22Rv1 (cell line): ENCODE results near the gene LAPTM5.

Experiments
- H3K27ac ChIP-seq: fragments of 450-650 bp; 2 replicates; pipeline ENCODE4 v1.5.1; 2017
- ZFX ChIP-seq: fragments of 450-650 bp; IDR thresholded peaks from 2 replicates; pipeline ENCODE4 v1.6.1; 2017; ENCODE audit warnings: antibody characterized with exemption, borderline replicate concordance
- TF ChIP-seq, protein P1 (sequence below): fragments of 450-650 bp; IDR thresholded peaks from 2 replicates; pipeline ENCODE4 v1.5.1; 2017; ENCODE audit warnings: mild to moderate bottlenecking

The LAPTM5 gene

DNA sequence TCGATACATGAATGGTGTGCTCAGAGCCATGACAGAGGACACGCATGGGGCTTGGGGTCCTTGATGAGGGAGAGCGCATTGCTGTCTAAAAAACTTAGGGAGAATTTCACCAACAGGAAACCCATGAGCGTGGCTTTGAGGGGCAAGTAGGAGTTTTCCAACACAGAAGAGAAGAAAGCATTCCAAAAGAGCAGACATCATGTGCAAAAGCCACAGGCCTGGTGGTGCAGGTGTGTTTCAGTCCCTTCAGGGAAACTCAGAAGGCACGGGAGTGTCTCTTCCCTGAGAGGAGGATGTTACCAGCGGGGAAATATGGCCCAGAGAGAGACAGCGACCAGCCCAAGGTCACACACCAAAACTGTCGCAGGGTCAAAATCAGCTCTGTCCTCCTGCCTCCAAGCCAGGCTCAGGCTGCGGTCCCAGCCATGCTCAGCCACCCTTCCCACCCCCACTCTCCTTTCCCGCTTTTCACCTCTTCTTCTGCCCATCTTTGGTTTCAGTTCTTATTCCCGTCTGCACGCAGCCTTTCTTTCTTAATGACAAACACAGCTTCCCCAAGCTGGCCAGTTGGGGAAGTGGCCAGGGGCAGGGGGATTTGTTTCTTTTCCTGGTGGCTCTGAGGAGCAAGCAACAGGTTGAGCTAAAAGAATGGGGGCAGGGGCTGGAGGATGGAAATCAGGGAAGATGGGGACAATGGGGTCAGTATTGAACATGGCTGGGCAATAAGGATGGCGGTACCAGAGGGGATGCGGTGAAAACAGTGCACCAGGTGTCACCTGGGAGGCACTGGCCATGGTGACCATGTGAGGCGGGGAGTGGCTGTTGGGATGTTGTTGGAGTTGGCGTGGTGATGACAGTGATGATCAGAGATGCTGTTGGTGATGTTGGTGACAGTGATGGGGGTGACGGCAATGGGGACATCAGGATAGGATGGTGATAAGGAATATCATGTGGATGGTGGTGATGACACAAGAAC is 10.3 kb downstream of the LAPTM5 start:
- TF ChIP-seq ZFX: no peak
- TF ChIP-seq, protein P1, sequence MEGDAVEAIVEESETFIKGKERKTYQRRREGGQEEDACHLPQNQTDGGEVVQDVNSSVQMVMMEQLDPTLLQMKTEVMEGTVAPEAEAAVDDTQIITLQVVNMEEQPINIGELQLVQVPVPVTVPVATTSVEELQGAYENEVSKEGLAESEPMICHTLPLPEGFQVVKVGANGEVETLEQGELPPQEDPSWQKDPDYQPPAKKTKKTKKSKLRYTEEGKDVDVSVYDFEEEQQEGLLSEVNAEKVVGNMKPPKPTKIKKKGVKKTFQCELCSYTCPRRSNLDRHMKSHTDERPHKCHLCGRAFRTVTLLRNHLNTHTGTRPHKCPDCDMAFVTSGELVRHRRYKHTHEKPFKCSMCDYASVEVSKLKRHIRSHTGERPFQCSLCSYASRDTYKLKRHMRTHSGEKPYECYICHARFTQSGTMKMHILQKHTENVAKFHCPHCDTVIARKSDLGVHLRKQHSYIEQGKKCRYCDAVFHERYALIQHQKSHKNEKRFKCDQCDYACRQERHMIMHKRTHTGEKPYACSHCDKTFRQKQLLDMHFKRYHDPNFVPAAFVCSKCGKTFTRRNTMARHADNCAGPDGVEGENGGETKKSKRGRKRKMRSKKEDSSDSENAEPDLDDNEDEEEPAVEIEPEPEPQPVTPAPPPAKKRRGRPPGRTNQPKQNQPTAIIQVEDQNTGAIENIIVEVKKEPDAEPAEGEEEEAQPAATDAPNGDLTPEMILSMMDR: no peak
- no peak overlapping the region for H3K27ac ChIP-seq

DNA sequence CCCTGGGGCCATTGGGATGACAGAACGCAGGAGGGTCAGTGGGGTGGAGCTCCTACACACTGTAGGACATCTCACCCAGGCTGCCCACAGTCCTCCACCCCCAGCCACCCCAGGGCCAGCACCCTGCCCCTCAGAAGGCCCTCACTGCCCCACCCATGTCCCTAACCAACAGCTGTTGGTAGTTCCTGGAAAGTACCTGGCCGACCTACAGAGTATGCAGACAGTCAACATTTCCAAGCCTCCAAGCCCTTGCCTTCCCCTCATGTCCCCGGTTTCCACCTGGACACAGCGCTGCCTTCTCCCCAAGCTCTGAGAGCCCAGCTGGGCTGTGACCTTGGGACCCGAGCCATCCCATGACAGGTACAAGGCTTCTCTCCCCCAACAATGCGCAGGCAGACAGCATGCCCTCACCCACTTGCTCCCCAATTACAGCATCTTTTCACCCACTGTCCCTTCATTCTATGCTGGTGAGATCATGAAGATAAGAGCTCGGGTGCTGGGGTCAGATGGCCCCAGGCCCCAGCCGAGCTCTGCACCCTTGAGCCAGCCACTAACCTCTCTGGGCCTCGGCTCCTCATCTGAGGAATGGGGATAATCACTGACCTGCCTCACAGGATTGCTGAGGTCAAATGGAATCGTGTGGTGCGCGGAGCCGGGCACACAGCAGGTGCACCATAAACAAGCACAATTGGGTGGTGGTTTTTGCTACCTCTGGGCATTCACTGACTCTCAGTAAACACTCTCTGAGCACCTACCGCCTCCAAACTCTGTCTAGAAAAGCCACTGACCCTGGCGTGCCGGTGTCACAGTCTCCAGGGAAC is 11.2 kb downstream of the LAPTM5 start:
- TF ChIP-seq ZFX: no peak
- TF ChIP-seq, protein P1: no peak
- no peak overlapping the region for H3K27ac ChIP-seq

DNA sequence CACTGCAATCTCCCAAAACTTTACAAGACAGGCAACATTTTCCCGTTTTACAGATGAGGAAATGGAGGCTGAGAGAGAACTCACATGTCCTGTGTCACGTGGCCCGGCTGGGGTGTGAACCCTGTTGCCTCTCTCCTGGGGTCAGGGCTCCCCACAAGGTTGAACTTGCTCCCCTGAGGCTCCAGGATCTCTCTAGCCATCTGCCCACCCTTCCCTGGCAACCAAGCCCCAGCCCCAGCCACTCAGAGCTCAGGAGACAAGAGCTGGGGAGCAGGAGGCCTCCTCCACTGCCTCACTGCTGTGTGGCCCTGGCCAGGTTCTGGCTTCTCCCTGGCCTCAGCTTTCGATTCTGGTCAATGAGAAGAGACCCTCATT is 11.8 kb downstream of the LAPTM5 start:
- no peak overlapping the region for H3K27ac ChIP-seq
- no peak for TF ChIP-seq ZFX
- TF ChIP-seq, protein P1: no peak

DNA sequence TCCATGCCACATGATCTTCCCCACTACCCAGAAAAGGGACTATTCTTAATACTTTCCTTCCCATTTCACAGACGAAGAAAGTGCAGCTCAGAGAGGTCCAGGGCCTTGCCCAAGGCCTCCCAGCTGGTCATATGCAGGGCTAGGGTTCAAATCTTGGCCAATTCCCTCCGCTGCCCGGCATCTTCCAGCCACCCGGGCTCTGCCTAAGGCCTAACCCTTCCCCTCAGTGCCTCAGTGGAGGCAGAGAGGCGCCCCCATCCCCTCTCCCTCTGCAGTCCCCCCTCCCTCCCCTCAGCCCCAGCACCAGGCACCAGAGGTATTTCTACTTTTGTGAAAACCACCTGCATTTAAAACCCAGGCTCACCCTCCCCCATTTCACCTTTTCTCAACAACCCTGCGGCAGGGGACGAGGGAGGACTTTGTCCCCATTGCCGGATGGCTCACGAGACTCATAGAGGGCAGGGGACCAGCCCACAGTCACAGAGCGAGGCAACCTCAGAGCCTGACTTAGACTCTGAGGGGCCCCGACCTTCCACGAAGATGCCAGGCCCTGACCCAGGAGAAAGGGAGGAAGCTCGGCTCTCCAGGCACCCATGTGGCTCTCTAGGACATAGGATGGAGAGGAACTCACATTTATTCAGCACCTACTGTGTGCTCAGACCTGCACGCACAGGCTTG is 12.3 kb downstream of the LAPTM5 start:
- TF ChIP-seq ZFX: no peak
- TF ChIP-seq, protein P1: no peak
- no peak overlapping the region for H3K27ac ChIP-seq

DNA sequence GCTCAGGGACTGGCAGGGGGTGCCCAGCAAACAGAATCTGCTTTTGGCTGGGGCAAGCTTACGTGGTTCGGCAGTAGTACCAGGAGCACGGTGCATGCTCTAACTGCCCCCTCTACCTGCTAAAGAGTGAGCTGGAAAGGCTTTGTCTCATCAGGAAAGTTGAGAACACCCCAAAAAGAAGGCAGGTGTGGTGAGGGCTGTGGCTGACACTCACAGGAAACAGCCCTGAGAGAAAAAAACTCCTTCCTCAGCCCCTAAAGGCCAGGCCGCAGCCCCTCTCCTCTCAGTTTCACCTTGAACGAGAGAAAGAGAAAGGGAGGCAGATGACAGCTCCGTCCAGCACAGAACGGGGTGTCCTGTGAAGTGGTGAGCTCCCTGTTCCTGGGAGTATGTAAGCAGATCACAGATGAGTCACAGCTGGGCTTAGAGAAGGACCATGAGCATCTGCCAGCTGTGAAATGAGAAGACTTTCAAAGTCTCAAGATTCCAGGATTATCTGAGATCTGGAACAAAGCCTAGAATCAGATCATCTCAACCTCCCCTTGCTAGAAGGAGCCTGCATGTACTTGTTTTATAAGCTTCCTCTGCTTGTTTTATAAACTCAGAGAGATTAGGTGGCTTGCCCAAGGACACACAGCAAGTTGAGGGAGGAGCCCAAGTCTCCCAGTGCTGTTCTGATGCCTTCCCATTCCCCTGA is 13.4 kb downstream of the LAPTM5 start:
- TF ChIP-seq, protein P1: no peak
- no peak overlapping the region for H3K27ac ChIP-seq

DNA sequence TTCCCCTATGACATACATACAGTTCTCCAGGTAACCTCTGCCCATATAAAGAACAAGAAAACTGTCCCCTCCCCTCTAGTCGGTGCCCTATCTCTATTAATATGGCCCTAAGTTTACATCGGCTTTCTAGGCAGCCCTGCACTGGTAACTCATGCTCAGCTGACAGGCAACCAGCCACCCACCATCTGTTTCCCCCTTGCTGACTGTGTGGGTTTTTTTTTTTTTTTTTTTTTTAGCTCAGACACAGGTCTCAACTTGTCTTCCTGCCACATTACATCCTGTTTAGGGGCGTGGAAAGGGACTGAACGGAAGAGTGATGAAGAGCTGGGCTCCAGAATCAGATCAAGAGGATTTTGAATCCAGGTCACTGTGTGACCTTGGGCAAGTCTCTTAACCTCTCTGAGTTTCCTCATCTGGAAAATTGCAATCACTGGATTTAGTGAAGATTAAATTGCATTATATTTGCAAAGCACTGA is 14.0 kb downstream of the LAPTM5 start:
- H3K27ac ChIP-seq: no peak overlapping the region
- no peak for TF ChIP-seq ZFX

DNA sequence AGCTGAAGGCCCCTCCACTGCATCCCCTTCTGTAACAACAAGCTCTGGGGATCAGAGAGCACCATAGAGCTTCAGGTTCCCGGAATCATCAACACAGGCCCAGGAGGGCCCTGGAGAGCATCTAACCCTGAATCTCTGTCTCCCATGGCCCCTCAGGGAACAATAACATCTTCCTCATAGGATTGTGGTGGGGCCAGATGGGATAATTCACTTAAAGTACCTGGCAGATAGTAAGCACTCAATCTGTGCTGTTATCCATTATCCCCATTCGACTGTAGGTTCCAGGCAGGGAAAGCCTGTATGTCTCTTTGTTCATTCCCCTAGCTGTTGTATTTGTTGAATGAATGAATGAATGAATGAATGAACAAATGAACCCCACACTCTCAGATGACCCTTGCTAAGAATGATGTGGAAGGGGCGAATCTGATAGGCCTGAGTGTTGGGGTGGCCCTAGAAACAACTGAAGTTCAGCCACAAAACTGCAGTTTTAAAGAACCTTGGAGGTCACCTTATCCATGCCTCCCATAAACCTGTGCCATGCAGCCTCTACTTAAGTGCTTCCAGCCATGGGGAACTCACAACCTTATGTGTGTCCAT is 14.5 kb downstream of the LAPTM5 start:
- no peak overlapping the region for H3K27ac ChIP-seq
- TF ChIP-seq, protein P1: no peak
- no peak for TF ChIP-seq ZFX
